Activated T-cell treated with anti-CD3 and anti-CD28 coated beads, Interleukin-2, amount 50 U/mL, for 72 hours (primary cell): ENCODE data around the gene PALLD. TPM values are rescaled to one million over a fixed set of nuclear protein-coding genes. Genes with fewer than 3 reads are reported as not detected.

Experiments used
- ATAC-seq, 2 donors: fragments of 150-1000 bp; cut with Tn5 transposase; replicated peaks in 1 of 2; 2 replicates each; pipeline ENCODE4 v1.10.0; 2021; ENCODE audit warnings: moderate library complexity in 2 of 2, mild to moderate bottlenecking in 1 of 2
- DNase-seq, 2 donors: peaks; one replicate each; pipeline ENCODE4 v3.0.0; 2021 to 2022; ENCODE audit warnings: mixed read lengths in 1 of 2
- H3K27ac Mint-ChIP-seq: one replicate; pipeline ENCODE4 v1.8.0; 2022; ENCODE audit warnings: mild to moderate bottlenecking, moderate library complexity, mixed read lengths
- H3K27me3 Mint-ChIP-seq: one replicate; pipeline ENCODE4 v1.8.0; 2022; ENCODE audit warnings: low read depth, mixed read lengths
- H3K36me3 Mint-ChIP-seq, 2 donors: one replicate each; pipeline ENCODE4 v1.8.0; 2022; ENCODE audit warnings: mixed read lengths in 2 of 2, mild to moderate bottlenecking in 1 of 2; ENCODE audit not compliant: insufficient read depth in 2 of 2
- H3K4me1 Mint-ChIP-seq: one replicate; pipeline ENCODE4 v1.8.0; 2022; ENCODE audit warnings: low read depth, mixed read lengths
- H3K4me3 Mint-ChIP-seq, 2 donors: one replicate each; pipeline ENCODE4 v1.8.0; 2022; ENCODE audit warnings: mild to moderate bottlenecking in 2 of 2, mixed read lengths in 2 of 2, moderate library complexity in 2 of 2
- H3K9me3 Mint-ChIP-seq, 2 donors: one replicate each; pipeline ENCODE4 v1.8.0; 2022; ENCODE audit warnings: mixed read lengths in 2 of 2
- total RNA-seq, 2 donors: library from RNA; stranded (reverse); gene quantifications; one replicate each; pipeline ENCODE4 v1.2.3, GENCODE V29; 2022

The PALLD gene
- total RNA-seq, 2 donors from 2014 or later = 13.5 to 16.7 TPM

DNA sequence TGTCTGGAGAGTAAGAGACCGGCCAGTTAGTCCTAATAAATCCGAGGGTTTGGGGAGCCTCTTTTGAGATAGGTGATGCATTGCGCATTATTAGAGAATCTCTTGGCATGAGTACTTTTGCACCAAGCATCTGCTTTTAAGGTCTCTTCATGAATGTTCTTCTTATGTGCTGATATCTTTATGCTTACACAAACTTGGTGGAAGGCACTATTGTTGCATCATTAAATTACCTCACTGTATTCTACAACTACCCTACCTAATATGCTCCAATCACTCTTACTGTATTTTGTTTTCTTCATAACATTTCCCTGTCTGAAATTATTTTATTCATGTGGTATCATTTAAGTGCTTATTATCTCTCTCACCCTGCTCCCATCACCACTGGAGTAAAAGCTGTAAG lies 151.6 kb downstream of the PALLD start:
- Mint-ChIP-seq H3K27ac (no peak overlapping the region), H3K4me1 (no peaks in the 10 kb centered on the region), H3K4me3 (no peak overlapping the region), H3K9me3 (no peaks in the 10 kb centered on the region), H3K27me3 (peaks cover 18% of the 10 kb centered on the region), H3K36me3 (no peaks in the 10 kb centered on the region)
- ATAC-seq (no peak), DNase-seq (no peak)

DNA sequence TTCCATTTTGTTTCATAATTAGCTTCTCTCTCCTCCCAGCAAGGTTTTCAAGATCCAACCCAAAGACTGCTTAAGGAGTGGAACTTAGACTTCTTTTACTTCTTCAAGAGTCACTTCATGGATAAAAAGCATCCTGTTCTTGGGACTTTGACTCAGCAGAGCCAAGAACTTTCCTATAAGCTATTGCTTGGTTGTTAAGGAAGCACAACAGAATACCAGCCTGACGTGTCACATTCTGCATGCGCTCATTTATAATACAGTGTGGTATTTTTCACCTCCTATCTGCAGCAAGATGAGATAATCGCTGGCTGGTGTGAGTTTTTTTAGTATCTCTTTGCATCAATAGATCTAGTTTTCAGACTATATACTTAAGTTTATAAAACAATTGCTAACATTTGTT lies 152.1 kb downstream of the PALLD start:
- Mint-ChIP-seq H3K36me3 (no peaks in the 10 kb centered on the region), H3K4me3 (no peak overlapping the region), H3K27me3 (peaks cover 18% of the 10 kb centered on the region), H3K4me1 (no peaks in the 10 kb centered on the region), H3K27ac (no peak overlapping the region), H3K9me3 (no peaks in the 10 kb centered on the region)
- ATAC-seq (no peak), DNase-seq (no peak)

DNA sequence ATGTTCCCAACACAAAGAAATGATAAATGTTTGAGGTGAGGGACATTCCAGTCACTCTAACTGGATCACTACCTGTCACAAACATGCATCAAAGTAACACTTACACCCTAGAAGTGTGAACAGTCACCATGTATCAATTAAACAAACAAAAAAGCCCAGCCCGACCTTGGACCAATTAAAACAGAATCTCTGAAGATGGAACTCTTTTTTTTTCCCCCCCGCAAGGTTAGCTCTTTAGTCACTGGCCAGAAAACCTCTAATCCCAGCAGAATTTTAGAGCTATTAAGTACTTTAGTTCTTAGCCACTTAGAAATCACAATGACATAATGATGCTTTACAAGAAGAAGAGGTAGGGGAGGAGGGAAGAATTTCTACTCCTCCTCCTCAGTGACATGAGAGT lies 154.5 kb downstream of the PALLD start:
- no peak overlapping the region for H3K4me3 Mint-ChIP-seq
- no peaks in the 10 kb centered on the region for H3K9me3 Mint-ChIP-seq
- H3K36me3 Mint-ChIP-seq = no peaks in the 10 kb centered on the region

GRCh38 chr4:168651864-168652263 lies 155.0 kb downstream of the PALLD start:
- DNase-seq (no peak), ATAC-seq (no peak)
- Mint-ChIP-seq H3K36me3 (no peaks in the 10 kb centered on the region), H3K27me3 (peaks cover 26% of the 10 kb centered on the region), H3K4me3 (no peak overlapping the region), H3K4me1 (no peaks in the 10 kb centered on the region), H3K9me3 (no peaks in the 10 kb centered on the region), H3K27ac (no peak overlapping the region)

More for the DNA sequence above, 154.5 kb downstream of the PALLD start:
- H3K4me1 Mint-ChIP-seq = no peaks in the 10 kb centered on the region
- DNase-seq (no peak), ATAC-seq (no peak)
- no peak overlapping the region for H3K27ac Mint-ChIP-seq
- H3K27me3 Mint-ChIP-seq = peaks cover 26% of the 10 kb centered on the region

DNA sequence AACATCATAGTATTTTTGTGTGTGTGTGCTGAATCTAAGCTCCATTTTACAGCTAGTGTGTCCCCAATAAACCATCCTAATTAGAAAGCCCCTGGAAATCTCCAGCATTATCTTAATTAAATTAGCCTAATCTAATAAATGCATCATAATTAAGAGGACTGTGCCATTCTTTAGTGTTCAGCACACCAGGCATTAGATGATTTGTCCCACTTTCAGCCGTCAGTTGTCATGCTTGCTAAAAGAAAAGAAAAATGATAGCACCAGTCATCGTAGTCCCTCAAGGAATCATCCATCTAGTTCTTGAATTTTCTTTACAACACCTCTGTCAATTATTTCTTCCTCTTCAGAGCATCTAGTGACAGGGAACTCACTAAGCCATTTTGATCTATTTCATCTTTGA lies 155.9 kb downstream of the PALLD start:
- no peak overlapping the region for H3K4me3 Mint-ChIP-seq
- no peaks in the 10 kb centered on the region for H3K36me3 Mint-ChIP-seq
- H3K27me3 Mint-ChIP-seq = peaks cover 26% of the 10 kb centered on the region
- DNase-seq (no peak), ATAC-seq (no peak)
- H3K4me1 Mint-ChIP-seq = no peaks in the 10 kb centered on the region
- no peaks in the 10 kb centered on the region for H3K9me3 Mint-ChIP-seq
- H3K27ac Mint-ChIP-seq = no peak overlapping the region

GRCh38 chr4:168654104-168654847 lies 157.4 kb downstream of the PALLD start:
- DNase-seq = no peak
- H3K36me3 Mint-ChIP-seq = no peaks in the 10 kb centered on the region

DNA sequence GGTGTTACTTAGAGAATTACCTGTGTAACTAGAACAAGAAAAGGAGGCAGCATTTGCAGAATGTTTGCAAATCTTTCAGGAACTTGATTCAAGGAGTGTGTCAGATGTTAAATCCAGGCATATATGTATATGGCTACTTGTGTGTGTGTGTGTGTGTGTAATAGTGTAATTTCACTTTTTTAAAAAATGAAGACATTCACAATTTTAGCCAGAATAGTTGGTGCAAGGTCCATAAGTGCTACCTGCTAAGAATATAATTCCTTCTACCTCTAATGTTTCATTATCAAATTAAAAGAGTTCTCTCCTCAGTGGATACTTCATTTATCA lies 158.0 kb downstream of the PALLD start:
- peak overlapping the region in 1 of 2 donors; percentile 25 for H3K4me3 Mint-ChIP-seq
- no peaks in the 10 kb centered on the region for H3K36me3 Mint-ChIP-seq

More at GRCh38 chr4:168654104-168654847, 157.4 kb downstream of the PALLD start:
- Mint-ChIP-seq H3K4me1 (no peaks in the 10 kb centered on the region), H3K27me3 (peaks cover 35% of the 10 kb centered on the region), H3K9me3 (no peaks in the 10 kb centered on the region), H3K4me3 (no peak overlapping the region), H3K27ac (no peak overlapping the region)
- ATAC-seq = no peak

GRCh38 chr4:168655182-168655581 lies 158.3 kb downstream of the PALLD start:
- no peak overlapping the region for H3K27ac Mint-ChIP-seq
- DNase-seq = no peak
- peaks cover 36% of the 10 kb centered on the region for H3K27me3 Mint-ChIP-seq
- peak overlapping the region in 1 of 2 donors; percentile 25 for H3K4me3 Mint-ChIP-seq
- no peaks in the 10 kb centered on the region for H3K36me3 Mint-ChIP-seq
- no peaks in the 10 kb centered on the region for H3K9me3 Mint-ChIP-seq
- no peaks in the 10 kb centered on the region for H3K4me1 Mint-ChIP-seq
- no peak for ATAC-seq

More for the DNA sequence above, 158.0 kb downstream of the PALLD start:
- ATAC-seq (no peak), DNase-seq (no peak)
- Mint-ChIP-seq H3K9me3 (no peaks in the 10 kb centered on the region), H3K4me1 (no peaks in the 10 kb centered on the region), H3K27ac (no peak overlapping the region), H3K27me3 (peaks cover 36% of the 10 kb centered on the region)

- Mint-ChIP-seq H3K9me3 (no peaks in the 10 kb centered on the region), H3K27ac (no peak overlapping the region), H3K4me3 (no peak overlapping the region), H3K4me1 (no peaks in the 10 kb centered on the region), H3K27me3 (peaks cover 26% of the 10 kb centered on the region), H3K36me3 (no peaks in the 10 kb centered on the region)
- DNase-seq = no peak
- no peak for ATAC-seq
Observed at GRCh38 chr4:168656055-168656660, 159.3 kb downstream of the PALLD start.

DNA sequence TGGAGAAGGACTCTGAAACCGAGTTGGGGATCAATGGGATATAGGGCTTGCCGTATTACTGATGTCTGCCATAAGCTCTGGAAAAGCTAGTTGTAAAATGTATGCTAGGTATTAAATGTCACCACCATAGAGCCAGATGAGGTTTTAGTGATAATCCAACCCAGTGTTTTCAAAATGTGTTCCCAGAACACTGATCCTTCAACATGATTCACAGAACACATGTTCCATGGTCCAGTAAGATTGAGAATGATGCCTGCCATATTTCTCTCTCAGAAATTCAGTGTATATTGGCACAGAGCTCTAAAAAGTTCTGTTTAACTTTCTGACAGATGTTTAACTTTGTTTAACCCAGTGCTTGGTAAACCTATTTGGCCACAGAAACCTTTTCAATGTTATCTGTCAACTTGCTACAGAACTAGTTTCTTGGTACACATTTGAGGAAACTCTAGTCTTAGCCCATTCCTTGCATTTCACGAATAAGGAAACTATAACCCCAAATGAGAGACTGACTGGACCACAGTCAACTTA lies 160.2 kb downstream of the PALLD start:
- Mint-ChIP-seq H3K9me3 (no peaks in the 10 kb centered on the region), H3K27me3 (peaks cover 18% of the 10 kb centered on the region), H3K4me1 (no peaks in the 10 kb centered on the region), H3K4me3 (no peak overlapping the region), H3K27ac (no peak overlapping the region), H3K36me3 (no peaks in the 10 kb centered on the region)
- ATAC-seq (no peak), DNase-seq (no peak)

GRCh38 chr4:168658751-168659150 lies 161.9 kb downstream of the PALLD start:
- DNase-seq = no peak
- Mint-ChIP-seq H3K4me1 (no peaks in the 10 kb centered on the region), H3K36me3 (no peaks in the 10 kb centered on the region), H3K4me3 (no peak overlapping the region), H3K27me3 (peaks cover 18% of the 10 kb centered on the region), H3K9me3 (no peaks in the 10 kb centered on the region), H3K27ac (no peak overlapping the region)
- no peak for ATAC-seq

DNA sequence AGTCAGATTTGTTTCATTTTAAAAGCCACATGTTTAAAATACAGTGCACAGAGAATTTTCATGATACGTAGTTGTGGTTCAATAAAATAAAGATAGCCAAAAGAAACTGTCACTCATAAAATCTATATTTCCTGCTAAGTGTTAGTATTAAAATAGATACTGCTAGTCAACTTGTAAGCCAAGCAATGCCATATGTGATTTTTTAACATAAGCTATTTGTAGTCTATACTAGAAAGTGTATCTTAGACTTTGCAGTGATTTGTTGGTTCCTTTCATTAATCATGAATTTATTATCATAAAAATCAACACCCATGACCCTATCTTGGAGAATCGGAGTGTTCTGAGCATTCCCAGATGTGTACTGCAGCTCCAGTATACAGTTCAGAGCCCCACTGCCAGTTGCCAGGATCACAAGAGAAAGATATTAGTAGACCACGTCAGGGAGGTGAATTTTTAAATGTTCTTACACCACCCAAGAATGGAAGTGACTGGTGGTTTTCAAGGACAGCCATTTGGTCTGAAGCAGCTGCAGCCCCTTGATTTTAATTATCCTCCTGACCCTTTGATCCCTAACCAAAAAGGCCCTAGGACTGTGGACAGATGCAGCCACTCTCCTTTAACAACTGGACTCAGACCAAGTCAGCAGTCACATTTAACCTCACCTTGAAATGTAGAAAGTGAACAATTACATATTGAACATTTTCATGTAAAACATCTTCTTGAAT lies 163.1 kb downstream of the PALLD start:
- H3K4me1 Mint-ChIP-seq = no peaks in the 10 kb centered on the region
- no peaks in the 10 kb centered on the region for H3K9me3 Mint-ChIP-seq
- H3K27ac Mint-ChIP-seq = no peak overlapping the region
- H3K27me3 Mint-ChIP-seq = peaks cover 15% of the 10 kb centered on the region
- no peak overlapping the region for H3K4me3 Mint-ChIP-seq
- DNase-seq (no peak), ATAC-seq (no peak)
- no peaks in the 10 kb centered on the region for H3K36me3 Mint-ChIP-seq

GRCh38 chr4:168662297-168662984 lies 165.6 kb downstream of the PALLD start:
- Mint-ChIP-seq H3K4me3 (no peak overlapping the region), H3K4me1 (no peaks in the 10 kb centered on the region), H3K27ac (no peak overlapping the region), H3K27me3 (peaks cover 10% of the 10 kb centered on the region), H3K36me3 (no peaks in the 10 kb centered on the region), H3K9me3 (no peaks in the 10 kb centered on the region)
- no peak for ATAC-seq
- DNase-seq = no peak
